Fibroblast of upper back skin (primary cell): Measurements from ENCODE around the gene CHMP6.

Source experiments
- DNase-seq: peaks from one replicate; pipeline ENCODE4 v3.0.0-alpha.2; 2013

The CHMP6 gene

DNA sequence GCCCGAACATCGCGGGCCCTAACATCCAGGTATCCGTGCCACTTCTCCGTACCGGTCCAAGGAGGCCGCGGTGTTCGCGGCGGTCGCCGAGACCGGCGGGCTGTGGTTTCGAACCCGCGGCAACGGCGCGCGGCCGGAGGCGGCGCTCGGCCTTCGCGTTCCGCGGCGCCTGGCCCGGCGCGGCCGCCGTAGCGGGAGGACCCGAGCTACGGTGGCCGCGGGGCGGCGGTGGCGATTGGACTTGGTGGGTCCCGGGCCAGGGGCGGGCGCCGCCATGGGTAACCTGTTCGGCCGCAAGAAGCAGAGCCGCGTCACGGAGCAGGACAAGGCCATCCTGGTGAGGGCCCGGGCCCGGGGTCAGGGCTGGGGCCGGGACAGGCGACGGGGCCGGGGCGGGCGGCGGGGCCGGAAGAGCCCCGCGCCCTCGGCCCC lies at the start of gene CHMP6:
CHMP6 (plus strand) TSS at position 197 of the 432 bp plus-strand sequence; CDS start at position 275, 78 bp downstream.
- DNase-seq, result peak; percentile 76

DNA sequence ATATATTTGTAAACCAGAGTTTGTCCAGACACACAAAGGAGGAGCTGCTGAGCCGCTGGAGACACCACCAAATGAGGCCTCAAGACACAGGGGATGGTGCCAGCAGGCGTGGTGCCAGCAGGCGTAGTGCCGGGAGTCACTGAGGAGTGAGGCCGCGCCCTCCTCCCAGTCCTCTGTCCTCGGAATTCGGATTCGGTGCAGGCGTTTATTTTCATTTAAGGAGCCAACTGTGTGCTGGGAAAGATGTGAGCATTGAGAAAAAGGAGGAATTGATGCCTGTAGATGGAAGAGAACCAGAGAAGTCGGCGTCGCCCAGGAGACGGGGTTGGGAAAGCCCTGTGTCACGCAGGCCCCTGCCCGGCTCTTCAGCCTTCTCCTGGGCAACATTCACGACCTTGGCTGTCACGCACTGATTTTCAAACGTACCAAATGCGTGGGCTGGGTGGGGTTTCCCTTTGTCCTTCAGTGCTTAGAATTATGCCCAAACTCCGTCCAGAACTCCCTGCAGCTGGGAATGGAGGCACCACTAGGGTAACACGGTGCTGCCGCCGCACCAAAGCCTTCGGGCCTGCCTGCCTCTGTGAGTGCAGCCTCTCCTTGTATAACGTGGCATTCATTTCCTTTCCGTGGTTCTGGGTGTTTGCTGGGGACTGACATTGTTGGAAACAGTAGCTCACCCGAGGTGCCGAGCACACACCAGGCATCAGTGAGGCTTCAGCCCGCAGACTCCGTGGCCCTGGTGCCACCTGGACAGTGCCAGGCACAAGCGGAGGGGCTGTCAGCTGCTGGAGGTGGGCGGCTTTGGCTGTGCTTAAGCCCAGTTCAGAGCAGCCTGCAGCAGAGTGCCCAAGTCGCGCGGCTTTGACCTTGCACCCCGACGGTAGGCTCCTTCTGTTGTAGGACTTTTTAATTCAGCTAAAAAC lies 49.0 kb upstream of the CHMP6 start:
- DNase-seq, result peak; percentile 83

DNA sequence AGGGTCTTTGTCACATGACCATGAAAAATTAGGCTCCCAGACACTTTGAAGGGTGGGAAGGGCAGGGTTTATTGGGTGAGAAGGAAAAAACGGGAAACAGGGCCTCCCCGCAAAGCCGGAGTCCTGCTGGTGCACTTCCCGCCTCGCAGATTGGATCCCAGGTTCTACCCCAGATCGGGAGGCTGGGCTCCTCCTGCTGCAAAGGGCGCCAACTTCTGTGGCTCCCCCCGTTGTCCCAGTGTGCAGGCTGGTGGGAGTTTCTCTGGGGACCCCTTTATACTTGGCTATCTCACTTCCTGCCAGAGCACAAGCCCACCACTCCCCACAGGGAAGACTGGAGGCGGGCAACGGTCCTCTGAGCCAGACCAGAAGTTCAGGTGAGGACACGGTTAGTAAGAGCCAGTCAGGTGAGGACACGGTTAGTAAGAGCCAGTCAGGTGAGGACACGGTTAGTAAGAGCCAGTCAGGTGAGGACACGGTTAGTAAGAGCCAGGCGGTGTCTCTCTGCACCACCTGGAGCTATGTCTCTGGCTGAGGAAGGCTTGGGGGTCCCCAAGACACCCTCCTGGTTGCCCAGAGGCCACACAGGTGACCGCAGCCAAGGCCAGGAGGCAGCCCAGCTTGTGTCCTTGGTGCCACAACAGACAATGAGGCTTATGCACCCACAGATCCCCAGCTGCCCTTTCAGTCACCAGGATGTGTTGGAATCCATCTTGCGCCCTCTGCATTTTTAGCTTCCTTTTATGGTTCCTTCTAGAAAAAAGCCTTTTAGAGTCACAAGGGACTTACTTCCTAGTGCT lies 48.1 kb upstream of the CHMP6 start:
- no peak for DNase-seq

DNA sequence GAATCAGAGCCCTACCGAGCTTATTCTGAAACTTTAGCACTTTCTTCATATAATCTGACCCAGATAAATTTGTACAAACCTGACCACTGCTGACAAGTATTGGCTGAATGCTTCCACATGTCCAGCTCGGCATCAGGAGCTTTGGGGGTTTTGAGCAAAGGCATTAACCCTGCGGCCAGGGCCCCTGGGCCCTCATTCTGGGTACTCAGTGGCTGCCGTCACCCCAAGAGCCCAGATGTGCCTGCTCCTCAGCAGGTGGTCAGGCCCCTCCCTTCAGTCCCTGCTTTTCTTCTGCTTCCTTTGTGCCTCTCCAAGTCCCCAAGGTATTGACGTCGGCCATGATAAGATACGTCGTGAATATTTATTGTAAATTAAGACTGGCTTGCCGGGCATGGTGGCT lies 47.3 kb upstream of the CHMP6 start:
- DNase-seq, result no peak

DNA sequence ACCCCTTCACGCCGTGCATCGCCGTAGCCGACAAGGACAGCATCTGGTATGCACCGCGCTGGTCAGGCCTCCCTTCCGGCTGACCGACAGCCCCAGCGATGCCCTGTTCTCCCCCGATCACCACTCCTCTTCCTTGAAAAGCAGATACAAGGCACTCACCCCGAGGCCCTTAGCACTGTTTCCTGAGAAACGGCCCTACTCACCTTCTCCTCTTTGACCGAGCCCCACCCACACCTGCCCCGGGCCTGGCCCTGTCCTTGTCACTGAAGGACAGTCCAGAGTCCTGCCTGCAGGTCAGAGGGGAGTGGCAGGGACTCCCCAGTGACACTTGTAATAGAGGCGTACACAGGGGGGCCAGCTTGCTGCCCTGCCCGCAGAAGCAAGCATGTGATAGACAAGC lies 45.9 kb upstream of the CHMP6 start:
- no peak for DNase-seq

DNA sequence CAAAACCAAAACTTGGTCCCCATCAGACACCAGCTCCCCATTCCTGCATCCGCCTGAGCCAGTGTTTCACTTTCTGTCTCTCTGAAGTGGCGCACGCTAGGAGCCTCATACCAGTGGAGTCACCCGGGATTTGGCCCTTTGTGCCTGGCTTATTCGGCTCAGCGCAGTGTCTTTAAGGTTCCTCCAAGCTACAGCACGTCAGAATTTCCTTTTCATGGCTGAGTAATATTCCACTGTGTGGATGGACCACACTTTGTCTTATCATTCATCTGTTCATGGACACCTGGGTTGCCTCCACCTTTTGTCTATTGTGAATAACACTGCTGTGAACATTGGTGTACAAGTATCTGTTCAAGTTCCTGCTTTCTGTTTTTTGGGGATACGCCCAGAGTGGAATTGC lies 45.2 kb upstream of the CHMP6 start:
- no peak for DNase-seq

DNA sequence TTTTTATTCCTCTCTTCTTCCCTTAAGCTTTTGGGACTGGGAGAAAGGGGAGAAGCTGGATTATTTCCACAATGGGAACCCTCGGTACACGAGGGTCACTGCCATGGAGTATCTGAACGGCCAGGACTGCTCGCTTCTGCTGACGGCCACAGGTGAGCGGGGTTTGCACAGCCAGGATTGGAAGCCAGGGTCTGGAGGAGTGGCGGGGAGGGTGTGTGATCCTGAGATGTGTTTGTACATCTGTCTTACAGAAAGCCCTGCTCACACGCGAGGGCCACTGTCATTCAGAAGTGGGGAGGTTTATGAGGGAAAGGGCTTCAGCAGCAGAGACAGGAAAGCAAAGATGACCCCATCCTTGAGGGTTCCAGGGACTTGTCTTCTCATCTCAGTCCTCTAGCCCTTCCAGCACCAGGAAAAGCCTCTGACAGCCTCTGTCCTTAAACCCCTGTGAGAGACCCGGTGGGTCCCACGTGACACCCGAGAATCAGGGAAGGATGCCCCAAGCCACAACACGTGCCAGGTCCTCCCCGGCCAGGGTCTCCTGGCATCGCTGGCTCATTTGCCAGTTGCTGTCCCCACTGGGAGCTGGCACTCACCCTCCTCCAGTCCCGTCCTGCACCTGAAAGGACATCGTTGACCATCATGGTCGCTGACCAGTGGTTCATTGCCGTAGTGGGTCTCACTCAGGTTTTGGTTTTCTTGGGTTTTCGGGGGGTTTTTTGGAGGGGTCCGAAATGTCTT lies 44.3 kb upstream of the CHMP6 start:
- DNase-seq, result no peak

DNA sequence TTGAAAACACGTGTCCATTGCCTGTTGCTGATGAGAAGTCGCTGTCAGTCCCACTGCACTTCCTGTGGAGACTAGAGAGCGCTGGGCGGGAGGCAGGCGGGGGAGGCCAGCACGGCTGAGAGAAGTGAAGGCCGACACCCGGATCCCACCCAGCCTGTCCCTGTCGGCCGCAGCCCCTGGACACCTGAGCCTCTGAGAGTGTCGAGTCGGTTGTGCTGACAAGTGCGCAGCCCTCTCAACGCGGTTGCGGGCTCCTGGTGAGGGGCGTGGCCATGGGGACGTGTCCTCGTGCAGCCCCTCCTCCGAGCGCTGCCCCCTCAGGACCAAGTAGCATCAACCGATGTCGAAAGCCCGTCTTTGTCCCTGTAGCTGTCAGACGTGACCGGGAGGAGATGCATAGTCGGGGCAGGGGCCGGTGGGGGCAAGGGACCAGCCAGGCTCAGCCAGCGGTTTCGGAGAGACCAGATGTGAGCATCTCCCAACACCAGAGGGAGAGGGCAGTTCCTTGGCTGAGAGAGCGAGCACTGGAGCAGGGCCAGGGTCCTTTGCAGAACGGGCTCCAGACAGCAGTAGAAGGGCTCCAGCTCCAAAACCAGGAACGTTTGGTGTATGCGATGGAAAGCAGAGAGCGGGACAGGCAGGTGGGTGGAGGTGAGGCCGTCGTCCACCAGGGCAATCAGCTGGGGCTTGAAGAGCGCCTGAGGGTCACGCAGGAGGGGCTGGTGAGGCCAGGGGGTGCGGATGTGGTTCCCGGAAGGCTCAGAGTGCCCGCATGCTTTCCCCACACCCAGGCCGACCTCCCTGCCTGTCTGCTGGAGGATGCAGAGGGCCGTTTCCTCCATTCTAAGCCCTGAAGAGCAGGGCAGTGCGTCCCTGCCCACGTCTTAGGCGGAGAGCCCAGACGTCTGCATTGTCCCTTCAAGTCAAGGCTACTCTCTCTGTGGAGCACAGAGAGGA lies 43.3 kb upstream of the CHMP6 start:
- DNase-seq, result no peak

DNA sequence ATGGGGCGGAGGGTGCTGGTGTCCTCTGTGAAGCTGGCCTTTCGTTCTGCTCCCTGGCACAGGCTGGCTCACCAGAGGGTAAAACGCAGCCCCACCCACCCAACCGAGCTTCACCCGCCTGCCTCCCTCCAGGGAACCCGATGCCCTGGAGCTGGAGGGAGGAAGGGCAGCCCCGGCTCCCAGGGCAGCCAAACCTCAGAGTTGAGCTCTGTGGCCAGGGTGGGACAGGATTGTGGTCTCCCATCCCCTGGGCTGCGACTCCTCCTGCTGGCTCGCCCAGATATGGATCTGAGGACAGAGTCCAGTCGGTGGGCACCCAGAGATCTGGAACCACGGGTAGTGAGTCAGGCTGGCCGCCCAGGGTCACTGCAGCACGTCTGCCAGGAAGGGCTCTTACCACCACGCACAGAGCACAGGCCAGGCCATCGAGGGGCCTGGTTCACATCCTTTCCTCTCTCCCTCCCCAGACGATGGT lies 42.6 kb upstream of the CHMP6 start:
- DNase-seq, result no peak

DNA sequence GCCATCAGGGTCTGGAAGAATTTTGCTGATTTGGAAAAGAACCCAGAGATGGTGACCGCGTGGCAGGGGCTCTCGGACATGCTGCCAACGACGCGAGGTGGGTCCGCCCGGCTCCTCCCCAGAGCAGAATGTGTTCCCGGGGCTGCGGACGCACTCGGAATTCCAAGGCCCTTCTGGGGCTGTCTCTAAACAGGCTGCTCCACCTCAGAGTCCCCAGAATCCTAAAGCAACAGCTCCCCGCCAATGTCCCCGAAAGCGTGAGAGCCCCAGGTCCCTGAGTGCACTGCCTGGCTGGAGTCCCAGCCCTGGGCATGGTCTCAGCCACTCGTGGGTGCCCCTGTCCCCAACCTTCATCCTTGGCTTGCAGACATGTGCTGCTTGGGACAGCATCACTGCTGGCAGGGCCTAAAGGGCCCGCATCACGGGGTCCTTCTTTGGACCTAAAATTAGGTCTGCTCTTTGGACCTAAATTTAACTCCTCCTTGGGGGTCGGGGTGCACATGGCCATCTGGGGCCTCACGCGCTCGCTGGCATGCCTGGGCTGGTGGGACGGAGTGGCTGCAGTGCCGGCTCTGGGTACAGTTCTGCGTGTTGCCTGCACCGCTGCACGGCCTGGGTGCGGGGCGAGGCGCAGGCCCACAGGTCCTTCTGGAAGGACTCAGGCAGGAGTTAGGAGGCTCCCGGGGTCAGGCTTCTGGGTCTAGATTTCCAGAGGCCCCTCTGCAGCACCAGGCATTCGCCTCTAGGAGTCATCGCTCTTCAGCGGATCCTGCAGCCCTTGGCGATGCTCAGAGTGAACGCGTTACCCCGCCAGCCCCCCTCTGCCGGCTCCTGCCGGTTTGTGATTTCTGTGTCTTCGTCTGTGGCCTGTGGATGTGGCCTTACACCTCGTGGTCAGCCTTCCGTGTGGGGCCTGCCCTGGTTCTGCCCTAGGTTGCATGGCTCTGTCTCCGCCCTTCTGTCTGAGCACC lies 41.9 kb upstream of the CHMP6 start:
- no peak for DNase-seq

DNA sequence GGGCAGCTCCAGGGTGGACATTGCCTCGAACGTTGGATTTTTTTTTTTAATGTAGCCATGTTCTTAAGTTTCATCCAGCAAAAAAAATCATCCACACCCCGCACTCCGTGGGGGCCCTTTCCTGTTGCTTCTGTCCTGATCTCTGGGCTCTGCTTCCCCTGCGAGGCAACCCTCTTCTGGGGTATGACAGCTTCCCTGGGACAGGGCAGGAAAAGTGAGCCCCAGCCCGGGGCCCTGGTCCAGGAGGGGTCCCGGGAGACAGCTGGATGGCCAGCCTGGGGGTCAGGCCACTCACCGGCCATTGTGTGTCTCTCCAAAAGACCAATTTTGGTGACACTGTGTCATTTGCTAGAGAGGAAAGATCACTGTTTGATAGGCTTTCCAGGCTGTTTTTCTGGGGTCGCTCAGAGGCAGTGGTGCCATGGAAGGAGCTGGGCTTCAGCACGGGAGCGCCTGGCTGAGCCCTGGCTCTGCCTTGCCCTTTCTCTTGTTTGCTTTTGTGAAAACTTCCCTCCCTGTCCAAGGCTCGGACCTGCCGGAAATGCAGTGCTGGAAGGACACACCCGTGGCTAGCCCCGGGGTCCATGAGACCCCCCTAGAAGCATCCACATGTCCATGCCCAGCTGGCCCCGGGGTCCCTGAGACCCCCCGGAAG lies 41.0 kb upstream of the CHMP6 start:
- DNase-seq, result no peak

DNA sequence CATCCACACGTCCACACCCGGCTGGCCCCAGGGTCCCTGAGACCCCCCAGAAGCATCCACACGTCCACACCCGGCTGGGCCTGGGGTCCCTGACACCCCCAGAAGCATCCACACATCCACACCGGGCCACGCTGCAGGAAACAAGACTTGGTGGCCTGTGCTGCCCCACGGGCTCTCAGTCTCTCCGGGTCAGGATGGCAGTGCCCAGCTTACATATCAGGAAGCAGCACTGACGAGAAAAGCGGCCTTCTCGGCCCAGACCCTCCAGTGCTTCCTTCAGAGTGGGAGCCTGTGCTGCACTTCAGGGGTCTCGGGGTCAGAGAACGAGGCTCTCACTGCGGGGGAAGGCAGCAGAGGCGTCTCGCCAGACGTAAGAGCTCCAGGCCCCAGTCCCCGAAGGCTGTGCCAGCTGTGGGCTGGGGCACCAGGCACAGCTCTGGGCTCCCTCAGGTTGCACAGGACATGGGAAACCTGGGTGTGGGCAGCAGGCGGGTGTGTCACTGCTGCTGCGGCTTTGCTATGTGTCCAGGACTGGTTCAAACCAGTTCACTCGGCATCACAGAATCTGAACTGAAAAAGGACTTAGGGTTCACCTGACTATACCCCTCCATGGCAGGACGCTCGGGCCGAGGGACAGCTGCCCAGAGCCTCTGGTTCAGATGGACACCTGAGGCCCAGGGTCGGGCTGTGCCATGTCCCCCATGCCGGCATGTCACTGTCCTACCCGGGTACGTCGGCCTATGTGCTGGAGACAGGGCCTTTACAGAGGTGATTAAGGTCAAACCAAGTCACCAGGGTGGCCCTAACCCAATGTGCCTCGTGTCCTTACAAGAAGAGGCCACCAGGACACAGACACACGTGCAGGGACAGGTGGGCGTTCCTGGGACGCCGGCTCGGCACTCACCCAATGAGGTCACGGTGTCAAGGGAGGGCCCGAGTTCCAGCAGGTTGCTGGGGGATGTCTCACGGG lies 40.2 kb upstream of the CHMP6 start:
- no peak for DNase-seq

DNA sequence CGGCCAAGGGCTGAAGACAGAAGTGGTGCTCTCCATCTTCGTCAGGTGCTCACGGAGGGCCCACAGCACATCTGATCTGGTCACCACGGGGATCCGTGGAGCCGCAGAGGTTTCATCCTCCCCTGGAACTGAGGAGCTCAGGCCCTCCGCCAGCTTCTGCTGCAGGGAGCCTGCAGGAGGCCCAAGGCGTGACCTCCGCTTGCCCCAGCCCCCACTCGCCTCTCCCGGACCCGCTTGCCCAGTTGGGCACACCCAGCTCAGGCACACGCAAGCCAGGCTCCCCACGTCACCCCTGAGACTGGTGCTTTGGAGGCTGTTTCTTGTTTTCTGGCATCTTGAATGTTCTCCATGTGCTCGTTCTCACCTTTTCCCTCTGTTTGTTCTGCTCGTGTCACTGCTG lies 39.4 kb upstream of the CHMP6 start:
- no peak for DNase-seq

DNA sequence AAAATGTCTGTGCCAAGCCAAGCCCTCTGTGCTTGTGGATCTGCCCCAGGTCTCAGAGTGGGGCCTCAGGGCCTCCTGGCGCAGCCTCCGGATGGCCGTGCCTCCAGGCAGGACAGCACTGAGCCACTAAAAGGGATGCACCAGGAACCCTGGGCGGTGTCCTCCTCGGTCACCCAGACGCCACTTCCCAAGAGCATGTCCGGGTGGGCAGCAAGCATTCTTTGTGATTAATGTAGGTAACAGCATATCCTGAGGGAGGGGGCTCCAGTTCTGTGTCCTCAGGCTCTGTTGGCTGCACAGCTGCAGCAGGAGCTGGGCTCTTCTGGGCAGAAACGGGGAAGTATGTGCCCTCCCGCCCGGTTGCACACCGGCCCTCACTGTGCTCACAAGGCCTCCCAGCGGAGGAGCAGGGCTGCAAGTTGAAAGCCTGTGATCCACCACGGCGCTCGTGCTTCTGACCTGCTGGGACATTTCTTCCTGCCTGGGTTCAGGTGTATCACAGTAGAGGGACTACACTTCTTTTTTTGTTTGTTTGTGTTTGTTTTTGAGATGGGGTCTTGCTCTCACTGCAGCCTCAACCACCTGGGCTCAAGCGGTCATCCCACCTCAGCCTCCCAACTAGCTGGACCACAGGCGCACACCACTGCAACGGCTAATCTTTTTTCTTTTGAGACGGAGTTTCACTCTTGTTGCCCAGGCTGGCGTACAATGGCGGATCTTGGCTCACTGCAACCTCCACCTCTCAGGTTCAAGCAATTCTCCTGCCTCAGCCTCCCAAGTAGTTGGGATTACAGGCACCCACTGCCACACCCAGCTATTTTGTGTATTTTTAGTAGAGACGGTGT lies 37.9 kb upstream of the CHMP6 start:
- no peak for DNase-seq

DNA sequence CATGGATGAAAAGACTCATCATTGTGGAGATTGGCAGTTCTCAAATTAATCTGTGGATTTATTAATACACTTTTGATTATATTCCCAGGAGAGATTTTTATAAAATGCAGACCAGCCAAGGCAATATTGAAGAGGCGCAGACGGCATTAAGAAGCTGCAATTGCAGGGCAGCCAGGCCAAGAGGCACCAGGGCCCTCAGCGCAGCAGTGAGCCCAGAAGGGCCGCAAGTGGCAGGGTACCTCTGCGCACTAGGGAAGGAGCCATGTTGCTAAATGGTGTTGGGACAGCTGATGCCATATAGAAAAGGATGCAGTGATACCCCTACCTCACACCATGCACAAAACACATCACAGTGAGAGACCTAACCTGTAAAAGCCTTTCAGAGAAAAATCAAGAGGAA lies 36.6 kb upstream of the CHMP6 start:
- DNase-seq, result no peak

DNA sequence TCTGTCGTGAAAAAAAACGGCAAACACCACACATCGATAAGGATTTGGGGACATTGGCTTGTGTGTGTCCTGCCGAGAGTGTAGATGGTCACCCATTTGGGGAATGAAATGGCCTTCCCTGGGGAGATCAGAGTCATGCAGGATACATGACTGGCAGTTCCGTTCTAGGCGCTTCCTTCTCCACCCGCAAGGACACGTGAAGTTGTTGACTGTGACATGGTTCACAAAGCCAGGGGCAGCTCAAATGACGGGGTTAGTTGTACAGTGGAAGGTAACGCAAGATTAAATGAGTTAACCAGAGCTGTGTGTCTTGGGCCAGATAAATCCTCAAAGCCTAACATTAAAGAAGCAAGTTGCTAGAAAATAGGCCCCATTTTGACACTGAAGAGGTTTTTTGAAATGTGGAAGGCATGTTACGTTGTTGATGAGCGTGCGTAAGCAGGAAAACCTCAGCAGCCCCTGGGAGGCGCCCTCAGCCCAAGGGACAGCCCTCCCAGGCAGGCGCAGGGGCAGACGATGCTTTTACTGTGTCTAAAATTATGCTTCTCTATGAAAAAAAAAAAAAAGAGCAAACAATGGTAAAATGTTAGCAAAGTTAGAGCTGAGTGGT lies 35.9 kb upstream of the CHMP6 start:
- no peak for DNase-seq
